ENCODE data around the gene PSMG2. TPM values are rescaled to one million over a fixed set of nuclear protein-coding genes. Genes with fewer than 3 reads are reported as not detected.

PSMG2 gene
- total RNA-seq, 2 experiments from 2014 or later: 58.4 to 61.7 TPM

GRCh38 chr18:12741351-12741750, 38.5 kb downstream of the PSMG2 start:
- no peaks in the 10 kb centered on the region for H3K9me3 ChIP-seq (ENCODE audit: control insufficient read depth in 1 of 2, insufficient read depth in 1 of 2, low read length in 2 of 2)
- no peak for DNase-seq
- intact Hi-C loops (cut with DNase I, micrococcal nuclease): no loop called here
- H3K36me3 ChIP-seq (ENCODE audit: insufficient read depth, low read length): no peaks in the 10 kb centered on the region
- no peak overlapping the region for H3K27ac ChIP-seq (ENCODE audit: low read depth in 1 of 2, low read length in 2 of 2)
- no peaks in the 10 kb centered on the region for H3K9me3 Mint-ChIP-seq
- no peaks in the 10 kb centered on the region for H3K4me1 ChIP-seq (ENCODE audit: insufficient read depth, low read length)
- no peak overlapping the region for H3K27ac Mint-ChIP-seq
- H3K4me3 Mint-ChIP-seq: no peak overlapping the region
- H3K4me3 ChIP-seq (ENCODE audit: low read length): no peak overlapping the region
- ChIA-PET CTCF (no interaction called here), POLR2A (no interaction called here)
- no peaks in the 10 kb centered on the region for H3K27me3 ChIP-seq (ENCODE audit: control insufficient read depth in 1 of 2, insufficient read depth in 2 of 2, low read length in 2 of 2)
- no peak for ATAC-seq (ENCODE audit: poor library complexity)
- no peaks in the 10 kb centered on the region for H3K27me3 Mint-ChIP-seq
- no peak for TF ChIP-seq CTCF (IDR thresholded peaks at IDR 0.05)
- H3K4me1 Mint-ChIP-seq (ENCODE audit: low read depth): no peaks in the 10 kb centered on the region
- no peaks in the 10 kb centered on the region for H3K36me3 Mint-ChIP-seq (ENCODE audit: low read depth)

GRCh38 chr18:12742453-12742852, 39.6 kb downstream of the PSMG2 start:
- H3K27ac ChIP-seq (ENCODE audit: low read depth in 1 of 2, low read length in 2 of 2): no peak overlapping the region
- H3K36me3 ChIP-seq (ENCODE audit: insufficient read depth, low read length): no peaks in the 10 kb centered on the region
- Mint-ChIP-seq H3K9me3 (no peaks in the 10 kb centered on the region), H3K27me3 (no peaks in the 10 kb centered on the region), H3K4me1 (ENCODE audit: low read depth) (no peaks in the 10 kb centered on the region), H3K36me3 (ENCODE audit: low read depth) (no peaks in the 10 kb centered on the region), H3K4me3 (no peak overlapping the region), H3K27ac (no peak overlapping the region)
- no peaks in the 10 kb centered on the region for H3K9me3 ChIP-seq (ENCODE audit: control insufficient read depth in 1 of 2, insufficient read depth in 1 of 2, low read length in 2 of 2)
- H3K4me1 ChIP-seq (ENCODE audit: insufficient read depth, low read length): no peaks in the 10 kb centered on the region
- ATAC-seq (ENCODE audit: poor library complexity) (no peak), DNase-seq (no peak)
- H3K4me3 ChIP-seq (ENCODE audit: low read length): no peak overlapping the region
- ChIA-PET POLR2A (no interaction called here), CTCF (interaction anchor here (1.3 kb wide), 1 partner anchor 193 kb away, joined by 5 read pairs; no protein-coding TSS in a partner anchor)
- TF ChIP-seq CTCF (IDR thresholded peaks at IDR 0.05): no peak
- intact Hi-C loops (cut with DNase I, micrococcal nuclease): loop anchor here in 1 of 2 experiments (1.0 kb wide), 1 partner anchor 152 kb away; no protein-coding TSS in a partner anchor
- no peaks in the 10 kb centered on the region for H3K27me3 ChIP-seq (ENCODE audit: control insufficient read depth in 1 of 2, insufficient read depth in 2 of 2, low read length in 2 of 2)

GRCh38 chr18:12744103-12744502, 41.3 kb downstream of the PSMG2 start:
- H3K4me1 ChIP-seq (ENCODE audit: insufficient read depth, low read length): no peaks in the 10 kb centered on the region
- peak; percentile 51 for ATAC-seq (ENCODE audit: poor library complexity)
- no peaks in the 10 kb centered on the region for H3K36me3 ChIP-seq (ENCODE audit: insufficient read depth, low read length)
- intact Hi-C loops (cut with DNase I, micrococcal nuclease): loop anchor here (1.0 kb wide), 2 partner anchors 150 to 190 kb away; no protein-coding TSS in a partner anchor
- H3K27me3 Mint-ChIP-seq: no peaks in the 10 kb centered on the region
- ChIA-PET POLR2A (interaction anchor here (1.9 kb wide), 1 partner anchor 190 kb away, joined by 7 read pairs; no protein-coding TSS in a partner anchor), CTCF (interaction anchor here (0.9 to 1.8 kb wide), 6 partner anchors 10 to 416 kb away, joined by 3 to 12 read pairs (median 5); no protein-coding TSS in a partner anchor)
- no peaks in the 10 kb centered on the region for H3K27me3 ChIP-seq (ENCODE audit: control insufficient read depth in 1 of 2, insufficient read depth in 2 of 2, low read length in 2 of 2)
- no peak overlapping the region for H3K4me3 Mint-ChIP-seq
- no peaks in the 10 kb centered on the region for H3K36me3 Mint-ChIP-seq (ENCODE audit: low read depth)
- no peaks in the 10 kb centered on the region for H3K9me3 Mint-ChIP-seq
- peak in 3 of 14 experiments; percentile 59 to 65 (median 63) for DNase-seq
- no peak overlapping the region for H3K27ac Mint-ChIP-seq
- H3K9me3 ChIP-seq (ENCODE audit: control insufficient read depth in 1 of 2, insufficient read depth in 1 of 2, low read length in 2 of 2): no peaks in the 10 kb centered on the region
- TF ChIP-seq CTCF (IDR thresholded peaks at IDR 0.05): peak; percentile 54
- no peak overlapping the region for H3K27ac ChIP-seq (ENCODE audit: low read depth in 1 of 2, low read length in 2 of 2)
- peaks cover 2% of the 10 kb centered on the region for H3K4me1 Mint-ChIP-seq (ENCODE audit: low read depth)
- no peak overlapping the region for H3K4me3 ChIP-seq (ENCODE audit: low read length)

All from CD4-positive, alpha-beta T cell (primary cell).